Activated CD8-positive, alpha-beta T cell treated with anti-CD3 and anti-CD28 coated beads, Interleukin-2, amount 10 ng/mL, durations not matched to agents 7 days and 5 days (primary cell): ENCODE data around the gene SERINC1. TPM values are rescaled to one million over a fixed set of nuclear protein-coding genes. Genes with fewer than 3 reads are reported as not detected.
A peak's percentile ranks its signal among the peaks of the same experiment; 100 is the strongest.

ENCODE experiments used
- ATAC-seq: fragments of 150-1000 bp; cut with Tn5 transposase; one replicate; pipeline ENCODE4 v1.10.0; 2021; ENCODE audit warnings: moderate library complexity
- CTCF ChIA-PET: fragments of 350-600 bp; sonication (Branson Sonifier 250); formaldehyde crosslinking; loops from one replicate; lab custom pipeline; 2021; ENCODE audit warnings: antibody characterized with exemption; lab: Charles Lee
- POLR2A ChIA-PET: fragments of 350-600 bp; sonication (Branson Sonifier 250); formaldehyde crosslinking; loops from one replicate; lab custom pipeline; 2021; ENCODE audit warnings: antibody characterized with exemption; lab: Charles Lee
- DNase-seq: peaks from one replicate; pipeline ENCODE4 v3.0.0-alpha.2; 2020
- H3K27ac Mint-ChIP-seq: one replicate; pipeline ENCODE4 v1.8.0; 2021; ENCODE audit warnings: mild to moderate bottlenecking, mixed read lengths
- H3K27me3 Mint-ChIP-seq: one replicate; pipeline ENCODE4 v1.8.0; 2021; ENCODE audit warnings: low read depth, mixed read lengths
- H3K36me3 Mint-ChIP-seq: one replicate; pipeline ENCODE4 v1.8.0; 2021; ENCODE audit warnings: low read depth, mixed read lengths
- H3K4me1 Mint-ChIP-seq: one replicate; pipeline ENCODE4 v1.8.0; 2021; ENCODE audit warnings: low read depth, mixed read lengths
- H3K4me3 Mint-ChIP-seq: one replicate; pipeline ENCODE4 v1.8.0; 2021; ENCODE audit warnings: mild to moderate bottlenecking, mixed read lengths
- H3K9me3 Mint-ChIP-seq: one replicate; pipeline ENCODE4 v1.8.0; 2022; ENCODE audit warnings: mixed read lengths; ENCODE audit not compliant: insufficient read depth
- total RNA-seq, 2 experiments: library from RNA; stranded (reverse); gene quantifications; one replicate each; pipeline ENCODE4 v1.2.3, GENCODE V29; 2021

The SERINC1 gene
- total RNA-seq, 2 experiments from 2014 or later = 41.9 to 44.9 TPM

GRCh38 chr6:122432816-122433215, 38.8 kb downstream of the SERINC1 start:
- POLR2A ChIA-PET = interaction anchor here (1.2 kb wide), 1 partner anchor 39 kb away, joined by 6 read pairs; the partner anchor contains the start of gene SERINC1

GRCh38 chr6:122431780-122432179, 39.8 kb downstream of the SERINC1 start:
- no peak for ATAC-seq
- no peak overlapping the region for H3K27ac Mint-ChIP-seq
- ChIA-PET POLR2A (interaction anchor here (1.2 kb wide), 1 partner anchor 40 kb away, joined by 6 read pairs; the partner anchor contains the start of gene SERINC1), CTCF (interaction anchor here (1.2 to 1.3 kb wide), 2 partner anchors 11 to 51 kb away, joined by 3 to 5 read pairs; no protein-coding TSS in a partner anchor)
- DNase-seq = no peak
- H3K27me3 Mint-ChIP-seq = no peaks in the 10 kb centered on the region
- no peak overlapping the region for H3K4me3 Mint-ChIP-seq
- no peaks in the 10 kb centered on the region for H3K4me1 Mint-ChIP-seq
- H3K9me3 Mint-ChIP-seq = no peaks in the 10 kb centered on the region
- H3K36me3 Mint-ChIP-seq = peaks cover 58% of the 10 kb centered on the region

More at GRCh38 chr6:122432816-122433215, 38.8 kb downstream of the SERINC1 start:
- Mint-ChIP-seq H3K36me3 (peaks cover 62% of the 10 kb centered on the region), H3K4me1 (no peaks in the 10 kb centered on the region), H3K27ac (no peak overlapping the region), H3K27me3 (no peaks in the 10 kb centered on the region), H3K9me3 (peaks cover 6% of the 10 kb centered on the region), H3K4me3 (no peak overlapping the region)
- CTCF ChIA-PET = interaction anchor here (1.2 to 1.3 kb wide), 2 partner anchors 10 to 52 kb away, joined by 3 to 5 read pairs; no protein-coding TSS in a partner anchor
- ATAC-seq (no peak), DNase-seq (no peak)

- peaks cover 65% of the 10 kb centered on the region for H3K36me3 Mint-ChIP-seq
- ChIA-PET POLR2A (no interaction called here), CTCF (no interaction called here)
- no peak overlapping the region for H3K4me3 Mint-ChIP-seq
- no peaks in the 10 kb centered on the region for H3K27me3 Mint-ChIP-seq
- H3K9me3 Mint-ChIP-seq = no peaks in the 10 kb centered on the region
- no peaks in the 10 kb centered on the region for H3K4me1 Mint-ChIP-seq
- ATAC-seq (no peak), DNase-seq (no peak)
- H3K27ac Mint-ChIP-seq = no peak overlapping the region
These were observed 42.3 kb downstream of the SERINC1 start for GRCh38 chr6:122429323-122429722.

GRCh38 chr6:122428781-122429180, 42.8 kb downstream of the SERINC1 start:
- no peak overlapping the region for H3K27ac Mint-ChIP-seq
- ChIA-PET POLR2A (no interaction called here), CTCF (no interaction called here)
- H3K4me3 Mint-ChIP-seq = no peak overlapping the region
- DNase-seq = no peak
- H3K9me3 Mint-ChIP-seq = no peaks in the 10 kb centered on the region
- peaks cover 66% of the 10 kb centered on the region for H3K36me3 Mint-ChIP-seq
- H3K27me3 Mint-ChIP-seq = no peaks in the 10 kb centered on the region
- H3K4me1 Mint-ChIP-seq = no peaks in the 10 kb centered on the region
- ATAC-seq = no peak

GRCh38 chr6:122426597-122426996, 45.0 kb downstream of the SERINC1 start:
- no peak overlapping the region for H3K27ac Mint-ChIP-seq
- H3K9me3 Mint-ChIP-seq = no peaks in the 10 kb centered on the region
- H3K4me1 Mint-ChIP-seq = peaks cover 5% of the 10 kb centered on the region
- ChIA-PET CTCF (interaction anchor here (1.3 to 1.5 kb wide), 2 partner anchors 10 to 28 kb away, joined by 4 to 5 read pairs; partner anchors contain the start of gene HSF2), POLR2A (no interaction called here)
- H3K27me3 Mint-ChIP-seq = no peaks in the 10 kb centered on the region
- H3K4me3 Mint-ChIP-seq = no peak overlapping the region
- ATAC-seq = no peak
- H3K36me3 Mint-ChIP-seq = peaks cover 64% of the 10 kb centered on the region
- no peak for DNase-seq

GRCh38 chr6:122423734-122424133, 47.9 kb downstream of the SERINC1 start:
- peaks cover 5% of the 10 kb centered on the region for H3K4me1 Mint-ChIP-seq
- H3K27me3 Mint-ChIP-seq = no peaks in the 10 kb centered on the region
- H3K36me3 Mint-ChIP-seq = peaks cover 55% of the 10 kb centered on the region
- ChIA-PET CTCF (no interaction called here), POLR2A (no interaction called here)
- DNase-seq (no peak), ATAC-seq (no peak)
- no peak overlapping the region for H3K27ac Mint-ChIP-seq
- H3K9me3 Mint-ChIP-seq = no peaks in the 10 kb centered on the region
- H3K4me3 Mint-ChIP-seq = no peak overlapping the region

- Mint-ChIP-seq H3K4me1 (peaks cover 5% of the 10 kb centered on the region), H3K4me3 (no peak overlapping the region), H3K27ac (no peak overlapping the region), H3K9me3 (no peaks in the 10 kb centered on the region), H3K27me3 (no peaks in the 10 kb centered on the region), H3K36me3 (peaks cover 50% of the 10 kb centered on the region)
- no peak for DNase-seq
- CTCF ChIA-PET = no interaction called here
- no peak for ATAC-seq
- POLR2A ChIA-PET = no interaction called here
These were observed 48.9 kb downstream of the SERINC1 start for GRCh38 chr6:122422614-122423267.

GRCh38 chr6:122422003-122422402, 49.6 kb downstream of the SERINC1 start:
- POLR2A ChIA-PET = no interaction called here
- ATAC-seq = no peak
- Mint-ChIP-seq H3K4me3 (no peak overlapping the region), H3K27me3 (no peaks in the 10 kb centered on the region), H3K27ac (no peak overlapping the region), H3K9me3 (no peaks in the 10 kb centered on the region), H3K4me1 (peaks cover 5% of the 10 kb centered on the region), H3K36me3 (peaks cover 49% of the 10 kb centered on the region)
- no peak for DNase-seq
- CTCF ChIA-PET = no interaction called here

- Mint-ChIP-seq H3K36me3 (peaks cover 36% of the 10 kb centered on the region), H3K4me1 (no peaks in the 10 kb centered on the region), H3K27me3 (no peaks in the 10 kb centered on the region), H3K27ac (no peak overlapping the region), H3K4me3 (no peak overlapping the region), H3K9me3 (no peaks in the 10 kb centered on the region)
- POLR2A ChIA-PET = no interaction called here
- DNase-seq (no peak), ATAC-seq (no peak)
- CTCF ChIA-PET = interaction anchor here (1.4 to 1.9 kb wide), 2 partner anchors 9 to 75 kb away, joined by 4 to 5 read pairs; no protein-coding TSS in a partner anchor
These were observed 54.8 kb downstream of the SERINC1 start for GRCh38 chr6:122416825-122417224.

- Mint-ChIP-seq H3K27me3 (no peaks in the 10 kb centered on the region), H3K4me1 (peaks cover 32% of the 10 kb centered on the region), H3K9me3 (no peaks in the 10 kb centered on the region), H3K36me3 (peaks cover 59% of the 10 kb centered on the region), H3K27ac (no peak overlapping the region), H3K4me3 (no peak overlapping the region)
- DNase-seq (no peak), ATAC-seq (no peak)
- ChIA-PET CTCF (no interaction called here), POLR2A (no interaction called here)
These were observed 59.6 kb downstream of the SERINC1 start for GRCh38 chr6:122412001-122412400.

GRCh38 chr6:122408702-122409458, 62.7 kb downstream of the SERINC1 start:
- DNase-seq (no peak), ATAC-seq (peak; percentile 75)
- Mint-ChIP-seq H3K27ac (peak overlapping the region; percentile 86), H3K27me3 (no peaks in the 10 kb centered on the region), H3K4me1 (peaks cover 44% of the 10 kb centered on the region), H3K9me3 (no peaks in the 10 kb centered on the region), H3K36me3 (peaks cover 62% of the 10 kb centered on the region), H3K4me3 (peak overlapping the region; percentile 66)
- POLR2A ChIA-PET = interaction anchor here (0.9 to 1.5 kb wide), 2 partner anchors 10 to 62 kb away, joined by 4 to 5 read pairs; partner anchors contain the start of genes HSF2 and SERINC1
- CTCF ChIA-PET = interaction anchor here (0.7 to 1.5 kb wide), 2 partner anchors 10 to 121 kb away, joined by 3 to 4 read pairs; partner anchors contain the start of gene HSF2
